Gastrocnemius medialis (tissue), 4 donors: ENCODE data around the gene AJUBA.

Experiments
- CTCF ChIP-seq, 5 experiments: fragments of 450-650 bp in 3 of 5; fragments of 200-600 bp in 2 of 5; sonication (generic) in 2 of 5; IDR thresholded peaks in 4 of 5; conservative IDR thresholded peaks in 1 of 5; 1 replicate in 4 of 5; 2 replicates in 1 of 5; pipeline ENCODE4 v1.5.1; 2016 to 2019; ENCODE audit warnings: antibody characterized with exemption in 5 of 5, mild to moderate bottlenecking in 3 of 5, moderate library complexity in 3 of 5
- POLR2A ChIP-seq, 2 donors: fragments of 450-650 bp; IDR thresholded peaks; one replicate each; pipeline ENCODE4 v1.6.1; 2017; ENCODE audit warnings: antibody characterized with exemption in 2 of 2, mild to moderate bottlenecking in 2 of 2, moderate library complexity in 2 of 2

DNA sequence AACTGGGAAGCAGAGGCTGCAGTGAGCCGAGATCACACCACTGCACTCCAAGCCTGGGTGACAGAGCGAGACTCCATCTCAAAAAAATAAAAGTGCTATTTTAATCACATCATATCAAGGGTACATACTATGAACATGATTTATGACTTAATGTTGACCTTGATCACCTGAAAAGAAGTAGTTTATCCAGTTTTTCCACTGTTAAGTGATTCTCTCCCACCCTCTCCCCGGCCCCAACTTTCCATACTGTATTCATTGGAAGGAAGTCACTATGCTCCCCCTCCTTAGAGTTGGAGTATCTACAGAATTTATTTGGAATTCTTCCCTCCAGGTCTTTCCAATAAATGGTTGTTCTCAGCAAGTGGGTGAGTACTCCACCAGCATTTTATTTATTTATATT lies 50.2 kb downstream of the AJUBA start:
- TF ChIP-seq POLR2A (IDR thresholded peaks at IDR 0.05), result no peak
- TF ChIP-seq CTCF (IDR thresholded peaks at IDR 0.05 in 4 of 5, conservative IDR thresholded peaks at IDR 0.05 in 1 of 5), result no peak
